Prostate gland (tissue), 2 donors: ENCODE results near the gene STAT5B. TPM values are rescaled to one million over a fixed set of nuclear protein-coding genes. Genes with fewer than 3 reads are reported as not detected.
"Not testable (repeated sequence)": the region's sequence is repeated elsewhere in the genome, so short reads cannot be mapped to it uniquely, and the experiment has no call there.

Experiments used
- DNase-seq: peaks from one replicate; pipeline ENCODE4 v3.0.0-alpha.2; 2019; ENCODE audit warnings: low spot score
- H3K27ac ChIP-seq, 2 donors: fragments of 200-600 bp; sonication (generic); 2 replicates each; pipeline ENCODE4 v1.5.1; 2017 to 2019
- H3K27me3 ChIP-seq: fragments of 200-600 bp; sonication (generic); replicated peaks from 2 replicates; pipeline ENCODE4 v1.5.1; 2019; ENCODE audit not compliant: insufficient read depth
- H3K36me3 ChIP-seq, 2 donors: fragments of 200-600 bp; sonication (generic); 1 replicate in 1 of 2; 2 replicates in 1 of 2; pipeline versions ENCODE4 v1.5.1 to v1.8.1; 2017 to 2019
- H3K4me1 ChIP-seq: fragments of 200-600 bp; sonication (generic); replicated peaks from 2 replicates; pipeline ENCODE4 v1.5.1; 2019
- H3K4me3 ChIP-seq, 2 donors: fragments of 200-600 bp; sonication (generic); 2 replicates each; pipeline ENCODE4 v1.5.1; 2017 to 2019
- H3K9me3 ChIP-seq: fragments of 200-600 bp; sonication (generic); 2 replicates; pipeline ENCODE4 v1.5.1; 2017
- CTCF ChIP-seq, 4 experiments: fragments of 200-600 bp in 2 of 4; fragments of 450-650 bp in 2 of 4; sonication (generic) in 2 of 4; IDR thresholded peaks; 1 replicate in 3 of 4; 2 replicates in 1 of 4; pipeline ENCODE4 v1.5.1; 2016 to 2019; ENCODE audit warnings: antibody characterized with exemption in 4 of 4, mild to moderate bottlenecking in 2 of 4, moderate library complexity in 2 of 4
- POLR2A ChIP-seq: fragments of 450-650 bp; IDR thresholded peaks from one replicate; pipeline ENCODE4 v1.6.1; 2016; ENCODE audit warnings: antibody characterized with exemption, mild to moderate bottlenecking
- POLR2AphosphoS5 ChIP-seq: sonication (generic); formaldehyde crosslinking; IDR thresholded peaks from one replicate; pipeline ENCODE4 v1.6.1; 2017; ENCODE audit warnings: antibody characterized with exemption
- WGBS: methylation state at CpG from one replicate; pipeline ENCODE4 v1.1.5; 2018; 5-methylcytosine and 5-hydroxymethylcytosine counted together
- intact Hi-C: fragments of 100-400 bp; cut with DNase I; formaldehyde crosslinking; loops from one replicate; pipeline ENCODE4 v1.14.2; 2022
- total RNA-seq, 2 donors: library from RNA; depleted of rRNA; stranded (reverse); fragments of >200 nt; gene quantifications; one replicate each; pipeline ENCODE4 v1.1.0, GENCODE V29; 2016

The STAT5B gene
- total RNA-seq, 2 donors from 2014 or later = 58.0 to 83.8 TPM

GRCh38 chr17:42190491-42191274, 85.5 kb downstream of the STAT5B start:
- H3K4me3 ChIP-seq = no peak overlapping the region
- H3K27ac ChIP-seq = no peak overlapping the region
- DNase-seq = no peak
- intact Hi-C loops = no loop called here
- TF ChIP-seq POLR2A = no peak
- TF ChIP-seq POLR2AphosphoS5 = no peak
- no peak for TF ChIP-seq CTCF (IDR thresholded peaks at IDR 0.05)
- no peaks in the 10 kb centered on the region for H3K36me3 ChIP-seq
- 90% methylated on average over 13 of the region's 17 CpGs for WGBS
- no peaks in the 10 kb centered on the region for H3K9me3 ChIP-seq
- no peaks in the 10 kb centered on the region for H3K27me3 ChIP-seq
- H3K4me1 ChIP-seq = no peaks in the 10 kb centered on the region

GRCh38 chr17:42189651-42189965, 86.6 kb downstream of the STAT5B start:
- no peaks in the 10 kb centered on the region for H3K27me3 ChIP-seq
- no peak overlapping the region for H3K4me3 ChIP-seq
- intact Hi-C loops = no loop called here
- TF ChIP-seq POLR2A (no peak), POLR2AphosphoS5 (no peak), CTCF (IDR thresholded peaks at IDR 0.05) (no peak)
- no peak overlapping the region for H3K27ac ChIP-seq
- no peaks in the 10 kb centered on the region for H3K36me3 ChIP-seq
- WGBS = 74% methylated on average over 11 of the region's 11 CpGs
- H3K4me1 ChIP-seq = no peaks in the 10 kb centered on the region
- no peaks in the 10 kb centered on the region for H3K9me3 ChIP-seq
- no peak for DNase-seq

- TF ChIP-seq POLR2A (no peak), CTCF (IDR thresholded peaks at IDR 0.05) (no peak), POLR2AphosphoS5 (no peak)
- intact Hi-C loops = no loop called here
- WGBS = 76% methylated on average over 19 of the region's 19 CpGs
- no peak for DNase-seq
- H3K36me3 ChIP-seq = no peaks in the 10 kb centered on the region
- no peak overlapping the region for H3K4me3 ChIP-seq
- no peaks in the 10 kb centered on the region for H3K9me3 ChIP-seq
- H3K27me3 ChIP-seq = no peaks in the 10 kb centered on the region
- H3K27ac ChIP-seq = no peak overlapping the region
- H3K4me1 ChIP-seq = peaks cover under 1% of the 10 kb centered on the region
These were observed 87.2 kb downstream of the STAT5B start for GRCh38 chr17:42188749-42189650.

- TF ChIP-seq CTCF (IDR thresholded peaks at IDR 0.05) (no peak), POLR2A (no peak), POLR2AphosphoS5 (no peak)
- no peak for DNase-seq
- no peak overlapping the region for H3K4me3 ChIP-seq
- H3K36me3 ChIP-seq = no peaks in the 10 kb centered on the region
- intact Hi-C loops = no loop called here
- H3K27me3 ChIP-seq = no peaks in the 10 kb centered on the region
- no peaks in the 10 kb centered on the region for H3K9me3 ChIP-seq
- WGBS = 88% methylated on average over 2 of the region's 2 CpGs
- peaks cover 4% of the 10 kb centered on the region for H3K4me1 ChIP-seq
- no peak overlapping the region for H3K27ac ChIP-seq
These were observed 88.4 kb downstream of the STAT5B start for GRCh38 chr17:42187833-42188232.

GRCh38 chr17:42186191-42186590, 90.0 kb downstream of the STAT5B start:
- H3K27me3 ChIP-seq, intact Hi-C loops, H3K27ac ChIP-seq, H3K4me3 ChIP-seq, H3K4me1 ChIP-seq, H3K9me3 ChIP-seq, DNase-seq, H3K36me3 ChIP-seq: not testable (repeated sequence)
- WGBS = 92% methylated on average over 5 of the region's 5 CpGs
